GM18517 (cell line): ENCODE measurements around the gene DNM1L.
A peak's percentile ranks its signal among the peaks of the same experiment; 100 is the strongest.

Experiments used
- ATAC-seq: cut with Tn5 transposase; IDR thresholded peaks from one replicate; pipeline ENCODE4 v1.9.1; 2021; ENCODE audit warnings: mild to moderate bottlenecking, moderate library complexity; ENCODE audit not compliant: unreplicated experiment

DNM1L gene

DNA sequence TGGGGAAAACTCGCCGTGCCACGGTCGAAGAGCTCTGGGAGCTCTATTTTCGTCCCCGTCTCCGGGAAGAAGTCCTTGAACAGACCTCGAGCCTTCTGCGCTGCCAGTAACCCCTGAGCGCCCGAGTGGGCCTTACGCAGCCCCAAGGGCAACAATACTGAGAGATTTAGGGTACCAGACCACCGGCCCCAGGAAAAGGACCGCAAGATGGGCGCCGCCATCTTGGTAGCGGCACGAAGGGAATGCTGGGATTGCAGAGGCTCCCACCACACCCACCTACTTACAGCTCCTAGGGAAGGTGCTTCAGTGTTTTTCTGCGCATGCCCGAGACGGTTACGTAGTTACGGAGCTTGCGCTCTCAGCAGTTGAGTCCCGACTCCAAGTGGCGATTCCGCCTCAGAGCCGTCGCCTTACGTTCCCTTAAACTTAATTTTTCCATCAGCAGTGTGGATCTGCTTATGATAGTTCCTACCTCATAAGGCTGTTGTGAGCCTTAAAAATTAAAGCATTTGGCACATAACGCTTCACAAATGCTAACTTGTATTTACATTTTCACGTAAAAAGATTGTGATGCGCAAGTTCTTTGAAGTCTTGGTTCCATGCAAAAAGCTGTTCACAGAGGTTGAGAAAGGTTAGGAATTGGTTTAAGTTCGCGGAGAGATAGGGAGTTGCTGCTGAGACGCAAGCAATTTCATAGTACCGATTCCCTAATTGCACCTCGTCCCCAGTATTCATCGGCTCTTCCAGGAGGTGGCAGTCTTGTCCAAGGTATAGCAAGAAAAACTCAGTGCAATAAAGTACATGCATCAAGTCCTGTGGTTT is 76.8 kb downstream of the DNM1L start, which contains the start of gene YARS2:
Gene YARS2, minus strand, starts transcription at position 244 of the 822 bp plus-strand sequence. Its CDS starts 23 bp downstream, at position 221.
- ATAC-seq: peak; percentile 87

DNA sequence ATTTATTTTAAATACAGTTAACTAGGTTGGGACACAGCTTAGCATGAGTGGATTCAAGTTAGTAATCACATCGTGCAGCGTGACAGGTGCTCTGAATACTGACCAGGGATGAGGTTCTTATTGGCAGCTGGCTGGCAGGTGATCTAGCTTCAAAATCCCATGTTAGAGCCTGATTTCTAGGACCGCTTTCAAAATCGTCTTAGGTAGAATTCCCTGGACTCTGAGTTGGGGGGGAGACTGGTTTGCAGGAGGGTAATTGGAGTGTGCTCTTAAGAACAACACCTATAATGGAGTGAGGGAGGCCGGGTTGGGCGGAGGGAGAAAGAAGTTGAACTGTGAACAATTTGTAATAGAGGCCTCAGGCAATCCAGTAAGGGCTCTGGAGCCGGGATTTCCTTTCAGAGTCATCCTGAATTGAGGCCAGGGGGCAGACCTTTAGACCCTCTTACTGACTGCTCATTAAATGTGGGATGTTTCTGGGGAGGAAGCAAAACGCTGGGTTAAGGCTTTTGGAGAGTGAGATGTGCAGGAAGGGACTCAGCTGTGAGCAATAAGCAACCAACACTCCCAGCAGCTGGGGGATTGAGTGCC is 77.5 kb downstream of the DNM1L start:
- ATAC-seq: no peak

DNA sequence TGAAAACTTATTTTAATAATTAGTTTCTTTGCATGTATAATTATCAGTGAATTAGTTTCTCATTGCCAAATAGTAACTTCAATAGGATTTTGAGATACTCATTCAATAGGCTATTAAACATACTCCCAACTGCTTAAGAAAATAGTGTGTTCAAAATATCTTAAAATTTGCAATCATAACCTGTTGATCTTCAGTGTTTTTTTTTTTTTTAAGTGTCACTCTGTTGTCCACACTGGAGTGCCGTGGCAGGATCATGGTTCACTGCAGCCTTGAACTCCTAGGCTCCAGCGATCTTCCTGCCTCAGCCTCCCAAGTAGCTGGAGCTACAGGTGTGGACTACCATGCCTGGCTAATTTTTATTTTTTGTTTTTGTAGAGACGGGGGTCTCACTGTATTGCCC is 78.1 kb downstream of the DNM1L start:
- ATAC-seq: no peak

DNA sequence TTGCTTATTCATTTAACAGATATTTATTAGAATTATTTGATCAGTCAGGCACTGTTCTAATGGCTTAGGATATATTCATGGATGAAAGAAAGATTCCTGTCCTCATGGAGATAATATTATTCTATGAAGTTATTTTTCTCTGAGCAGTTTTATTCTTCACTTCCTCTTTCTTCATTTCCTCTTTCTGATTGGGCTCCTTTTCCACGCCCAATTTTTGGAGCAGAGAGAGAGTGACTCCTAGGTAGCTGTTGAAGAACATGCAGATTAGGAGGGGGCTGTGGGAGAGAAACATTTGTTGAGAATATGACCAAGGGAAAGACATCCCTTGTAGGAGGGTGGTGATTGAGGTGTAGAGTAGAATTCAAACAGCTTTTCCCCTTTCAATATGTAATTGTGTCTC is 82.6 kb downstream of the DNM1L start:
- ATAC-seq: no peak

DNA sequence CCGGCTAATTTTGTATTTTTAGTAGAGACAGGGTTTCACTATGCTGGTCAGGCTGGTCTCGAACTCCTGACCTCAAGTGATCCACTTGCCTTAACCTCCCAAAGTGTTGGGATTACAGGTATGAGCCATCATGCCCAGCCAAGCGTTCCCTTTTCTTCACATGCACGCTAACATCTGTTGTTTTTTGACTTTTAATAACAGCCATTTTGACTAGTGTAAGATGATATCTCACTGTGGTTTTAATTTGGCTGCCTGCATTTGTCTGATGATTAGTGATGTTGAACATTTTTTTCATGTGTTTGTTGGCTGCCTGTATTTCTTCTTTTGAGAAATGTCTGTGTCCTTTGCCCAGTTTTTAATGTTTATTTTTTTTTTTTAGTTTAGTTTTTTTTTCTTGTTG is 86.8 kb downstream of the DNM1L start:
- ATAC-seq: no peak

DNA sequence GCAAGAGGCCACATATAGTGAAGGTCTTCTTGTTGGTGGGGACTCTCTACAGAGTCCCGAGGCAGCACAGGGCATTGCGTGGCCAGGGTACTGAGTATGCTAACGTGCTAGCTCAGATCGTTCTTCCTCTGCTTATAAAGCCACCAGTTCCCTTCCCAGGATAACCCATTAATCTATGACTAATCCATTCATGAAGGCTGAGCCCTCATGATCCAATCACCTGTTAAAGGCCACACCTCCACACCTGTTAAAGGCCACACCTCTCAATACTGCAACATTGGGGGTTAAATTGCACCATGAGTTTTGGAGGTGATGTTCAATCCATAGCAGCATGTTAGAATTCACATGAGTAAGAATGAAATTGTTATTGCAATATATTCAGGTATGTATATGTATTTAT is 89.4 kb downstream of the DNM1L start:
- ATAC-seq: no peak

DNA sequence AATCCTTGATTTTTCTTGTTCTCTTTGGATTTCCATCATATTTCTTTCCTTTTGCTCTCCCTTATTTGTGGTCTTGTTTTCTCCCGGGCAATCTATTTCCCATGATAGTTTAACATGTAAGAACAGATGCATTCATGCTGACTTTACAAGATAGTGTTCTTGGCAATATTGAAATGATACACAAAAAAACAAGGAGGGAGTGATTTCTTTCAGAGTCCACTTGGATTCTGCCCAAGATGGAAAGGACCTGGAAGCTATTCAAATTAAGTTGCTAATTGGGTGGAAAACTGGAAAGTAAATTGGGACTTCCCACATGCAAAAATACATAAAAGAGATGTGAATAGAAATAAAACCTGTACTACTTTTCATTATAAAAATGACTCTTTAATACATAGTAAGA is 91.0 kb downstream of the DNM1L start:
- ATAC-seq: no peak

DNA sequence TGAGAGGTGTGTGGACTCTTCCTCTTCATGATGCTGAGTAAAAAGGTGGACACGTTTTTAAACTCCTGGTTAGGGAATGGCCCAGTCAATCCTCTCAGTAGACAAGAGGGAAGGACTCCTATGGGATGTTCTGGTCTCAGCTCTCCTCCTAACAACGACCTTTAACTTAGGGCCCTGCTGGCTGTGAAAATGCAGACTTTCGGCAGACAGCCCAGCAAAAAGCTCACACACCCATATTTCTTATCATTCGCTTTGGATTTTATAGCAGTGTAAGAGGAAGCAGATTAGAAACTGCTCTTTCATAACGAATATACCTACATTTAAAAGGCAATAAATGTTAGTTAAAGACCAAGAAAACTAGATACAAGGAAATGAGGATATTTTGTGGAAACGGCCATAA is 94.6 kb downstream of the DNM1L start:
- no peak for ATAC-seq

DNA sequence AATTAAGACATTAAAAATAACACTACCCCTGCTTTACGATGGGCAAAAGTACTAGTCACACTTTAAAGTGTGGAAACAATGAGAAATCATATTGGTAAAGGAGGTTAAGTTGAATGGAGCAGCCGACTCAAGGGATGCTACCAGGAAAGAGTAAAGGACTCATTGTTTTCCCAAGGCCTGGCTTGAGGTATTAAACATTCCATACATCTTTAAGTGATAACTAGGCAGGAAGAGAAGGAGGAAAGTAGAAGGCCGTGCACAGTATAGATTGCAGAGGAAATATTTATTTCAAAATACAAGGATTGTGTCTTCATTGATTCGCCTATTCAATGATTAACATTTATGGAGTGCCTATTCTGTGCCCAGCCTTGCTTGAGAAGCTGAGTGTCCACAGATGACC is 97.2 kb downstream of the DNM1L start:
- ATAC-seq: no peak

DNA sequence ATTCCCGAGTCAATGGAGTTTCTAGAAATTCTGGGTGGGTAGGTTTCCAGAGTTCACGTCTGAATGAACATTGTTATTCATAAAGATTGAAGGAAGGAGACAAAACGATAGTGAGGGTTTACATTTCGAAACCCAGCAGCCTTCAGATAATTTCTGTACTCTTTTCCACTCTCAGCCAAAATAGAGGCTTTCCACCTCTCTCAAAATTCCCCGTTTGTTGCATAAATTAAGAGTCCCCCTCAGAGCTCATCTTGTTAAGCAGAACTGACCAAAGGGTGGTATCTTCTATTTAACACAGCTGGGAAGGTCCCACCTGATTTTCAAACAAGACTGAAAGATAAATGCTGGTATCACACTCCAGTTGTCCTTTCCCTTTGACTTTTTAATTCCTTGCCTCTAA is 98.1 kb downstream of the DNM1L start:
- ATAC-seq: no peak

DNA sequence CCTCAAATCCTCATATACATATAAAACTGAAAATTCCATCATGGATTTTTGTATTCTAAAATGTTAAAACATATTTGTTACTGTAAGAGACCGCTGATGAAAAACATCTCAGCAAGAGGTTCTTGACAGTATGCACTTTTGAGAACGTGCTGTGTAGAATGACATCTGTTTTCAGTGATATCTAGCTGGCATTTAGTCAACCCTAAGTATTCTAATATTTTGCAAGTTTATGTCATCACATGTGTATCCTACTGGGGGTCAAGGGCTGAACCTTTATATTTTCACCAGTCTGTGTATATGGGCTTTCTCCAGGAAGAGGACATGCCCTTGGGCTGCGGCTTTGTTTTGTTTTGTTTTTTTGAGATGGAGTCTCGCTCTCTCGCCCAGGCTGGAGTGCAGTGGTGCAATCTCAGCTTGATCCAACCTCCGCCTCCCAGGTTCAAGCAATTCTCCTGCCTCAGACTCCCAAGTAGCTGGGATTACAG is 98.6 kb downstream of the DNM1L start:
- ATAC-seq: no peak

DNA sequence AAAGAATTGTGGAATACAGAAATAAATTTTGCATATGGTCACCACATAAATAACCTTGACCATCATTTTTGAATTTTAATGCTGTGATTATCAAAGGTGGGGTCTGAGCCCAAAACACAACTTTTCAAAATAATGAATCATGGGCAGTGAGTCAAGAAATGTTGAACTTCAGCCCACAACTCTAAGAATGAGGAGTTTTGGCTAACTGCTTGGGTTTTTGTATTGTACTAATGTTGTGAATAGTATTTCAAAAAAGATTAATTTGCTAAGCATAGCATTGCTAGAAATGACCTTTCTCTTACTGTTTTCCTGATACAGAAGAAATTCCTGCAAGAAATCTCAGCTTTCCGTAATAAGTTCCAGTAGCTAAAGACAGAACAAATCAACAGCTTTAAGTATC is 101.0 kb downstream of the DNM1L start:
- no peak for ATAC-seq

DNA sequence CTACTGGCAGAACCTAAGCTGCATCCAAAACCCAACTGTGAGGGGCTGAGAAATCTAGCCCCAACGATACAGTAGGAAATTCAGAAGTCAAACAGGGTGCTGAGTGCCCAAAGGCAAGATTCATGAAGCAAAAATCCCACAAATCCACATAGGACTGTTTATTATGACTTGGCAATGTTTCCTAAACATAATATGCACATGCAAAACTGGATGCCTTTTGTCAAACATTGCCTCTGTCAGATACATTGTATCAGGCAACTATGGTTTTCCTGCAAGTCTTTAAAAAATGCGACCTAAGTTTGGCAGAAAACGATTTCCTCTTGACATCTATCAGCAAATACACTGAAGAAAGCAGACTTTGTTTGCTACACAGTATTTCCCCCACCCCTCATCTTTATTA is 103.9 kb downstream of the DNM1L start:
- no peak for ATAC-seq

DNA sequence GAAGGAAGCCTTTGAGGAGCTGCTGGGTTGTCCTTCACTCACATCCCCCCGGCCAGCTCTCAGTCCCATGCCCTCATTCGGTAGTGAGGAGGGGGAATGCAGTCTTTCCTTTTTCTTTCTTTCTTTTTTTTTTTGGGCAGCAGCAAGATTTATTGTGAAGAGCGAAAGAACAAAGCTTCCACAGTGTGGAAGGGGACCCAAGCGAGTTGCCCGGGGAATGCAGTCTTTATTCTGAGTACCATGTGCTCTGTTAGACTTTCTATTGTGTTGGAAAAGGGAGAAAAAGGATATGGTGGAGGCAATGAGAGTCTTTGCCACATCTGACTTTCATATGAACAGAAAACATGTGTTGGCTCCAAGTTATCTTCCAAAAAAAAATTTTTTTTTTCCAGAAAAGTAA is 106.5 kb downstream of the DNM1L start:
- no peak for ATAC-seq

DNA sequence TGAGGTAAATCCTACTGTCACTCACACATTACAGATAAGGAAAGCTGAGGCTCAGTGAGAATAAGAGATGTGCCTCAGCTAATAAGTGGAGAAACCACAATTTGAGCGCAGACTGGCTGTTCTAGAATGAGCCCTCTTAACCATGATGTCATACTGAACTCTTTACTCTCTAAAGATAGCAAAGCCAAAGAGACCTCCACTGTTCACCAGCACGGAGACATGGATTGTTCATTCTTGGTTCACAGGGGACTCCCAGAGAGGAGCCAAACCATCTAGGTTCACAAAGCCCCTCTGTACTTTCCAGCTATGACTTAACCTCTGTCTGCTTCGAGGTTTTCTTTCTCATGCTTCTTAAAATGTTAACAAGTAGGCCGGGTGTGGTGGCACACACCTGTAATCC is 109.3 kb downstream of the DNM1L start:
- ATAC-seq: no peak

DNA sequence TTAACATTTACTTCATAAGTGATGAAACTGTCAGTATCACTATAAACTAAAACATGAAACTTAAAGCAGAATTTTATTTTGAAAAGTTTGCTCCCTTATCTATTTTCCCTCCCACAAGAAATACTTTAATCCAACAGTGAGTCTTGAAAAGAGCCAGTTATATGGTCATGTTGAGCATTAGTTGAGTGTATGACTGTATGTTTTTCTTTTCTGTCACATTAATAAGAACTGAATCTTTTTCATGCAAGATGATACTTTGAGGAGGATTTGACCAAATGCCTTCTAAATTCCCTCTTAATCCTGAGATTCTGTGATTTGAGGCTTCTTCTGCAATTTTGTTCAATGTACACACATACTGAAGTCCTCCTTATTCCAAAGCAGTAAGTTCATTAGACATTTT is 110.3 kb downstream of the DNM1L start:
- no peak for ATAC-seq

DNA sequence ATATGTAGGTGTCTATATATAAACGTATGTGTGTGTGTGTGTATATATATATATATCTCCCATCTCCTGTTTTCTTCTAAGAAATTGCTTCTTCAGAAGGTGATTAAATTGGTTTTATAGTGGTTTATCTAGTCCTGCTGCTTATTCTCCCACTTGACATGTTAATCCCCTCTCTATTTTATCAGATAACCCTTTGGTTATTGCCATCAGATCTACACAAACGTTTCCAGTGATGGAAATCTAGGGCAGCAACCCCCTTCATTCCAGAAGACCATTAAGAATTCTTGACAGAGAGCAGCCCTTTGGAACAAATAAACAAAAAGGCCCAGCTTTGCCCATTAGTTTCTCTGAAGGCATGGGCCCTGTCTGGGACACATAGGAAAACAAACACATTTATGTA is 110.8 kb downstream of the DNM1L start:
- ATAC-seq: no peak

DNA sequence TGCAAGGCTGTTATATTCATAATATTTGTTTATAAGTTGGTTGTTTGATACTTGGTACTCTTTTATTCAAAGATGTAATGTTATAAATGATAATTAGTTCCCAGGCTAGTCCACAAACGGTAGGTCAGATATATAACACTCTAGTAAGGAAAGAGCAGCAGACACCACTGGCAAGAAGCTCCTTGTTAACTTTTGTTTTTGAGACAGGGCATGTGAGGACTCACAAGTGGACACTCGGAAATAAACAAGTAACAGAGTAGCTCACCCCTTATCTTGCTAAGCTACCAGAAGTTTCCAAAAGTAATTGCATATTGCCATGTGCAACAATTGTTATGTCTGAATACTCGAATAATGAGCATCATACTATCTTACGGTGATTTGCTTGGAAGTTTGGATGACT is 115.2 kb downstream of the DNM1L start:
- no peak for ATAC-seq
